GM15510 (cell line): ENCODE results near the gene CRTC1.

ENCODE experiments used
- POLR2A ChIP-seq: IDR thresholded peaks from 3 replicates; pipeline ENCODE4 v1.6.1; 2011; ENCODE audit warnings: borderline replicate concordance; ENCODE audit not compliant: insufficient read length; ENCODE audit errors: extremely low read depth

CRTC1 gene, protein sequence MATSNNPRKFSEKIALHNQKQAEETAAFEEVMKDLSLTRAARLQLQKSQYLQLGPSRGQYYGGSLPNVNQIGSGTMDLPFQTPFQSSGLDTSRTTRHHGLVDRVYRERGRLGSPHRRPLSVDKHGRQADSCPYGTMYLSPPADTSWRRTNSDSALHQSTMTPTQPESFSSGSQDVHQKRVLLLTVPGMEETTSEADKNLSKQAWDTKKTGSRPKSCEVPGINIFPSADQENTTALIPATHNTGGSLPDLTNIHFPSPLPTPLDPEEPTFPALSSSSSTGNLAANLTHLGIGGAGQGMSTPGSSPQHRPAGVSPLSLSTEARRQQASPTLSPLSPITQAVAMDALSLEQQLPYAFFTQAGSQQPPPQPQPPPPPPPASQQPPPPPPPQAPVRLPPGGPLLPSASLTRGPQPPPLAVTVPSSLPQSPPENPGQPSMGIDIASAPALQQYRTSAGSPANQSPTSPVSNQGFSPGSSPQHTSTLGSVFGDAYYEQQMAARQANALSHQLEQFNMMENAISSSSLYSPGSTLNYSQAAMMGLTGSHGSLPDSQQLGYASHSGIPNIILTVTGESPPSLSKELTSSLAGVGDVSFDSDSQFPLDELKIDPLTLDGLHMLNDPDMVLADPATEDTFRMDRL

DNA sequence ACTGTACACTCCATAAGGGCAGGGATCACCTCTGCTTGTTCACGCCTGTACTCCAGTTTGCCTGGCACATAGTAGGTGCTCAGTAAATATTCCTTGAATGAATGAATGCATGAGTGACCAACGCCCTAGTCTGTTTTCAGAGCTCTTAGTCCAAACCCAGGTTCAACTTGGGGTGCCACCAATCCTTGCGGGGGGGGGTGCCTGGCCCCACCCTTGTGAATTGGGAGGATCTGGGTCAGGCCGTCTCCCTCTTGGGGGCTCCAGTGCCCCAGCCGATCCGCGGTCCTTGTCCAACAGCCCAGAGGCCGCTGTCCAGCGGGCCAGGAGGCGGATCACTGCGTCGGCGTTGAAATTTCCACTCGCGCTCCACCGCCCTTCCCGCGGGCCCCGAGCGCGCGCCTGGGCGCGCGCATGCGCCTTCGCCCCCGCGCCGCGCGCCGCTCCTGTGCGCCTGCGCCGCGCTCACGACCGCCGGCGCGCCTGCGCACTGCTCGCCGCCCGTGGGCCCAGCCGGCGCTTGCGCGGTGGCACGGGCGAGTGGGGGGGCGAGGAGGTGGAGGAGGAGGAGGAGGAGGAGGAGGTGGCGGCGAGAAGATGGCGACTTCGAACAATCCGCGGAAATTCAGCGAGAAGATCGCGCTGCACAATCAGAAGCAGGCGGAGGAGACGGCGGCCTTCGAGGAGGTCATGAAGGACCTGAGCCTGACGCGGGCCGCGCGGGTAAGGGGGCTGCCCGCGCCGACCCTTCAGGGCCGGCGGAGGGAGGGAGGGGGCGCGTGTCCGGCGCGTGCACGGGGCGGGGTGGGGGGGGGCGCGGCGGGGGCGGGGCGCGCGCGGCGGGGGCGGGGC is at the start of gene CRTC1:
Gene CRTC1 (plus strand): TSS at position 572 of the 849 bp plus-strand sequence. CDS start 23 bp downstream, at position 595.
- TF ChIP-seq POLR2A = peak; percentile 76

DNA sequence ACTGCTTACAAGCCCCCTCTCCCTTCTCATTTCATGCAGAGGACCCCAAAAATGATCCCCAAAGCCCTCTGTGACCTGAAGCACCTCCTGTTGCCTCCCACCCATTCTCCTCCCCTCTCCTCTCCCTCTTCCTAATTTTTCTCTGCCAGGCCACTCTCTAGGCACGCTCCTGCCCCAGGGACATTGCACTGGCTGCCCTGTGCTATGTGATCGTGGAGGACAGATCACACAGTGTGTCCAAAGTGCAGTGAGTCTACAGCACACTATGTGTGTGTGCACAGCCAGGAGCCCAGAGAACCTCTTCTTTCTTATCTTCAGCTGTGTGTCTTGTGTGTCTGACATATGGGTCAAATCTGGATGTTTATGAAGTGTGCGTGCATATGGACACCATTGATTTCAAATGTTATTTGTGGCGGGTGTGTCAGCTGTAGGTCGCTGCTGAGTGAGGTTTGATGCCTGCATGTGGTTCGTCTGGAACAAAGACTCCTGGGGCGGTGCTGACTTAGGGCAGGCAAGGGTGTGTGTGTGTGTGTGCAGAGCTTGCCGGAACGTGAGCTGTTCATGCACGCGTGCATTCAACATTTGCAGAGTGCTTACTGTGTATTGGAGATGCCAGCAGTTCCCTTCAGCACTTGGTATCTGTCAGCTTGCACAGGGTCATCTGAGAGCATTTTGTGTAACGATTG is 48.7 kb upstream of the CRTC1 start:
- TF ChIP-seq POLR2A = no peak

DNA sequence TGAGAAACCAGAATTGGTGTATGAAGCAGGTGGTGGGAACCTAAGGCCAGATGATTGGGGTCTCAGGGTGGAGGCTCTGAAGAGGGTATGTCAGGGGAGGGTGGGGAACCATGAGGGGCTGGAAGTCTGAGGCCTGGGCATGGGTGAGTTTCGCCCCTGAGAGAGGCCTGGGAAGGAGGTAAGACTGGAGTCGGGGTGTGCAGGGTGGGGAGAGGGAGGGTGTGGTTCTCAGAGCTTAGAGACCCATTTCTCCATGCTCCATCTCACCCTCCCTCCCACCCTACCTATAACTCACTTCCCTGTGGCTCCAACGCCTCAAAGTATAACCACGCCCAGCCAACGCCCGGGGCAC is 47.7 kb upstream of the CRTC1 start:
- no peak for TF ChIP-seq POLR2A

DNA sequence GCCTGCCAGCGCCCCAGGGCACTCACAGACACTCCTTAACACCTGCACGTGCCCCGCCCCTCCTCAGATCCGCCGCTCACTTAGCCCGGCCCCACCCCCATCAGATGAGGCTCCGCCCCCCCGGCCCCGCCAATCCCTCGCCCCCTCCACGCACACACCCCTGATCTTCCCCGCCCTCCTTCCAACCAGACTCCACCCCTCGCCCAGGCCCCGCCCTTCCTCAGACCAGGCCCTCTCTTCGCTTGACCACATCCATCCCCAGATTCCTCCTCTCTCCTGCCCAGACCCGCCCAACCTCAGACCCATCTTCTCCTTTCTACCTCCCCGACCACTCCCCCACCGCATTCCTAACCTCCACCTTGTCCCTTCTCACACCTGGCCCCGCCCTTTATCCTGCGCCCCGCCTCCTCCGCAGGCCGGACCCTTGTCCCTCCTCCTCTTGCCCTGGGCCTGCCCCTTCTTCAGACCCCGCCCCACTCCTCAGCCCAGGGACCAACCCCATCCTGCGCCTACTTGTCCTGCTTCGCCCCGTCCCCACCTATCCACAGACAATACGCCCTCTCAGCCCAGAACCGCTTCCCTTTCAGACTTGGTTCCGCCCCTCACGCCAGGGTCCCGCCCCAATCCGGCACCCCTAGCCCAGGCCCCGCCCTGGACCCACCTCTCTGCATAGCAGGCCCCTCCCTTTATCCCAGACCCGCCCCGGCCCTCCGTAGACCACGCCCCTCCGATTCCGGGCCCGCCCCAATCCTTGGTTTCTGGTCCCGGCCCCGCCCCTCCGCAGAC is 47.1 kb upstream of the CRTC1 start:
- no peak for TF ChIP-seq POLR2A

DNA sequence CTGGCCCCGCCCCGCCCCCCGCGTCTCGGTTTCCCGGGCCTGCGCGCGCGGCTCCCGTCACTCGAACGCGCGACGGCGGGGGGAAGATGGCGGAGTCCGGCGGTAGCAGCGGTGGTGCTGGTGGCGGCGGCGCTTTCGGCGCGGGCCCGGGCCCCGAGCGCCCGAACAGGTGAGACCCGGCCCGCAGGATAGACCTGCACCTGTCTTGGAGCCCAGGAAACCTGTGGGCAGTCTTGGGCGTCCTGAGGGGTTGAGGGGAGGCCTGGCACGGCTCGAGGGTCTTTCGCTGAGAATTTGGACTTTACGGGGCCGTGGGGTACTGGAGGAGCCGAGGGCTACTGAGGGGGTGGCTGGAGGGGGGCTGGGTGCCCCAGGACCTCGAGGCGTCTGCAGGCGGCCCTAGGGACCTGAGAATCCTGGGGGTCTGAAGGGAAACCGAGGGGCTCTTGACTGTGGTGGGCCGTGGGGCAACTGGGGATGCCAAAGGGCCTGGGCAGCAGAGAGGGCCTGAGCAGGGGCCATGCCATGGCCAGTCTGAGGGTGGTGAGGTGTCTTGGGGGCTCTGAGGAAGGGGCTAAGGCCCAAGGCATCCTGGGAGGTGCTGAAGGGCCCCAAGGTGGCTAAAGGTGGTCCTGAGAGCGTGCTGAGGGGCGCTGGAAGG is 46.4 kb upstream of the CRTC1 start, which contains the start of gene KLHL26:
Gene KLHL26 (plus strand): TSS at position 60 of the 661 bp plus-strand sequence. CDS start 27 bp downstream, at position 87.
- peak; percentile 73 for TF ChIP-seq POLR2A

DNA sequence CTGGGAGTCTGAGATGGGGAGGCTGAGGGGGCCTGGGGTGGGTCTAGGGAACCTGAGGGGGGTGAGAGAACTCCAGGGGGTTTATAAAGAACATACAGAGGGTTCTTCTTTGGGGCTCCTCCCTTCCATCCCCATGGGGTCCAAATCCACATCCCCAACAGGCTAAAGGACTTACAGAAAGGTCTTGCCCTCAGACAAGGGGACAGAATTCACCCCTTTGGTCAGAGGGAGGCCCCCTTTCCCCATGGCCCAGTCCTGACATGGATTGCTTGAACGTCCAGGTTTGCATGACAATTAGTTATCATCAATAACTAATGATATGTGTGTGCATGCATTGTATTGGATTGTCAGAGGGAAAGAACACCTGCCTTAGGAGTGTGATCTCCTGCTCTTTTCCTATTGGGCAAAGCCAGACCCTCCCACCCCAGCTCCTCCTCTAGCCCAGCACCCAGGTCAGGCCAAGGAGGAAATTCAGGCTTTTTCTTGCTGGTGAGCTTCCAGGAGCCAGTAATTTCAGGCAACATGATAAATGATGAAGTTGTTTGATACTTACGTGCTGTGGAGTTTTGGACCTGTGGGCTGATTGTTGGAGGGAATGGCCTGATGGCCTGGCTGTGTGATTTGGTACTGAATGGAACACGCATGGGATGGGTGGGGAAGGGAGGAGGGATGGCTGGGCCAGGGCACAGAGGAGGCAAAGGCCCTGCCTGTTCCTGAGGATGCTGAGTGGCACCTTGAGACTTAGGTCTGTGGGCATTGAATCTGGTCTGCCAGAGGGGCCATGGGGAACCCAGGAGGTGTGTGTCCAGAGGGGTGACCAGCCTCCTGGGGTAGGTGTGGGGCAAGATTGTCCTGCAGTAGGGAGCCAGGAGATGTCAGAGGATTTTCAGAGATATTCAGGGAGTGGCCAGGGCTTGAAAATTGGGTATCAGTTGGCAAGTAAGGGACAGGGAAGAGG is 45.5 kb upstream of the CRTC1 start:
- no peak for TF ChIP-seq POLR2A

DNA sequence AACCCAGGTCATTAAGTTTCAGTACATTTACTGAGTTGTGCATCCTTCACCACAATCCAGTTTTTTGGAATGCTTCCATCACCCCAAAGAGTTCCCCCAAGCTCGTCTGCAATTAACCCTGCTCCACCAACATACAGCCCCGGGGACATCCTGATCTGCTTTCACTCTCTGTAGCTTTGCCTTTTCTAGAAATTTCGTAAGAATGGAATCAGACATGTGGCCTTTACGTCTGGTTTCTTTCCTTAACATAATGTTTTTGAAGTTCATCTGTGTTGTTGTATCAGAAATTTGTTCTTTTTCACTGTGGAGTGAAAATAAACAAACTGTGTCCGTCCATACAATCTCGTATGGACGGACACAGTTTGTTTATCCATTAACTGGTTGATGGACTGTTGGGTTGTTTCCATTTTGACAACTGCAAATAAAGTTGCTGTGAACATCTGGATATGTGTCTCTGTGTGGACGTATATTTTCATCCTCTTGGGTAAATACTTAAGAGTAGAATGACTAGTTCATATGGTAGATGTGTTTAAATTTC is 43.7 kb upstream of the CRTC1 start:
- no peak for TF ChIP-seq POLR2A

DNA sequence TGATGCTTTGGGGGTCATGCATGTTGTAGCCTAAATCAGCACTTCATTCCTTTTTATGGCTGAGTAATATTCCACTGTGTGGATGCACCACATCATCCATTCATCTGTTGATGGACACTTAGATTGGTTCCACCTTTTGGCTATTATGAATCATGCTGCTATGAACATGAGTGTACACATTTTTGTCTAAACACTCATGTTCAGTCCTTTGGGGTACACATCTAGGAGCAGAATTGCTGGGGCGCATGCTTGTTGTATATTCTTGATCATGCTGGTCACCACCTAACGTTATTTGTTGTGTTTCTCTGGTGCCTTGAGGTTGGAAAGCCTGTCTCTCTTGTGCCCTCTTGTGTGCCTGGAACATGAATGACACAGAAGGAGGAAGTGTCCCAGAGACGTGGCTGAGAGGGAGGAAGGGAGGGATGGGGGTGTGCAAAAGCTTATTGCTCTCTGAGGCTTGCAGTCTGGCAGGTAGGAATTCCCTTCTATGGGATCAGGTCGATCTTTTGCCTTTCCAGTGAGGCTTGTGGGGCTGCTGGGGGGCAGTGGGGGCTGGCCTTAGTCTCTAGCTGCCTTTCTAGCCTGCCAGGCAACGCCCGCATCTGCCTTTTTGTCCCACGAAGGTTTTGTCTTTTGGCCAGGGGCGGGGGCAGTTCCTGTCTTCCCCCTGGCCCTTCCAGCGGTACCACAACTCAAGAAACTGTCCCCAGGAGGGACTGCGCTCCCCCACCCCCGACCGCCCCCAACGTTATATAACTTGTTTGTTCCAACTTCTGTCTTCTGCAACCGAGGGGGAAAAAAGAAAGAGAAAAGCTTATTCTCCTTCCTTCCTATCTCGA is 39.1 kb upstream of the CRTC1 start:
- no peak for TF ChIP-seq POLR2A

DNA sequence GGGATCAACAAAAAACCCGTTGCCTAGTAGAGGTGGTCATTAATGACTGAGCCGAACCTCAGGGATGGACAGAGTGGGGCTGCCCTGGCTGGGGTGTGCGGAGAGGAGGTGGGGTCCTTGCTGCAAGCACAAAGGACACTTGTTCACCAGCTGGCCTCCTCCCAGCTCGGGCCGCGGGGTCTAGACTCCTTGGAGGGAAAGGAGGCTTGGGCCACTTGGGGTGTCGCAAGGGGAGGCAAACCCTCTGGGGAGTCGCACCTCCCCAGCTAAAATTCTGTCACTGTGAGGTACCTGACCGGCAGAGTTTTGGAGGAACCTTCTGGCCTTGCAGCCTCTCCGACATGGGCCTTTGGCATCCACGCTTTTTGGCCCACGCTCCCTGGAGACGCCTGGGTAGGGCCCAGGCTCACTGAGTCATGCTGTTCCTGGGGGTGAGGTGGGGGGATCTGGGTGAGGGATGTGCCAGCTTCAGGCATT is 38.4 kb upstream of the CRTC1 start:
- TF ChIP-seq POLR2A = no peak

DNA sequence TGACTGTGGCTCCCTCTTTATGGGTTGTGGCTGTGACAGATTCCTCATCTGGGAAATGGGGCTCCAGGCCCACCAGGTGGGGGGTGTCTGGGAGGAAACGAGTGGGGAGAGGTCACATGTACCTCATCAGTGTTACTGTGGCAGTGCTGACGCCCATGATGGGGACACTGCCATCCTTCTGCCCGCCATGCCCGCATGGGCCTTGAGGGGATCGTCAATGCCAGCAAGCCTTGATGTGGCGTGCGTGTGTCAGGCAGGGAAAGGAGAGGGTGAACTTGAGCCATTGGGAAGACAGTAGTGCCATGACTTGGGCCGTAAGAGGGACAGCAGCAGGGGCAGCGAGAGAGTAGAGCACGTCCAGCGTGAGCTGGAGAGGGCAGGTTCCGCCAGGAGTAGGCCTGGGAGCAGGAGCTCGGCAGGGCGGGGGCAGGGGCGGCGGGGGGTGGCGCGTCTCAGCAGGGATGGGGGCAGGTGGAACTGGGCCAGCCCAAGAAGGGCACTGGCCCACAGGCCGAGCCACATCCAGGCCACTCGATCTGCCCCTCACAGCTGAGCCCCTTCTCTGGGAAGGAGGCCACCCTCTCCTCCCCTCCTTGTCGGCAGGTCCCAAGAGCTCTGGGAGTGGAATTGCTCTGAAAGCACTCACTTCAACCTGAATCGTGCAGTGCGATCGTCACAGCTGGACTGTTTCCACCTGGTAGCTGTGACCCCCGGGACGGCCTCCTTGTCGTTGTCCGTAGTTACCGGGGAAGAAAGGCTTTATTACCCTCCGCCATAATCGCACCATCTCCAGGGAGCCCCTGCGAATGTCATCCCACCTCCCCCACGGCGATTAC is 36.7 kb upstream of the CRTC1 start:
- TF ChIP-seq POLR2A = no peak
